ENCODE data around the gene KDM4C. TPM values are rescaled to one million over a fixed set of nuclear protein-coding genes. Genes with fewer than 3 reads are reported as not detected.

KDM4C gene
- total and polyA plus RNA-seq, 2 donors (not counting 1 experiment from before 2014, with no cell fraction given), result 13.0 to 39.0 TPM

- Histone ChIP-seq H3K36me3 (ENCODE audit: control insufficient read depth, insufficient read depth, low read length) (no peaks in the 10 kb centered on the region), H3K4me3 (replicated peaks in 1 of 4; ENCODE audit: control extremely low read depth in 1 of 4, insufficient read depth in 1 of 4, low read depth in 3 of 4, low read length in 4 of 4) (peak overlapping the region; percentile 74 to 96 (median 84)), H3K4me2 (ENCODE audit: extremely low read depth, insufficient read depth, low read length) (peak overlapping the region; percentile 86), H3K9ac (ENCODE audit: insufficient read depth, low read length) (peak overlapping the region; percentile 85), H2AFZ (ENCODE audit: low read length) (peak overlapping the region; percentile 65), H3K79me2 (ENCODE audit: control insufficient read depth, insufficient read depth, low read length) (peaks cover 27% of the 10 kb centered on the region), H3K27me3 (ENCODE audit: control insufficient read depth, insufficient read depth, low read length) (no peaks in the 10 kb centered on the region), H3K9me3 (ENCODE audit: control insufficient read depth, insufficient read depth, low read depth, low read length) (no peaks in the 10 kb centered on the region), H4K20me1 (ENCODE audit: control insufficient read depth, extremely low read depth, insufficient read depth, low read length) (no peaks in the 10 kb centered on the region), H3K27ac (ENCODE audit: insufficient read depth, low read length) (peak overlapping the region; percentile 99), H3K4me1 (ENCODE audit: control insufficient read depth, extremely low read depth, insufficient read depth, low read length) (peaks cover 4% of the 10 kb centered on the region)
- TF ChIP-seq CTCF (conservative IDR thresholded peaks at IDR 0.05 in 1 of 2, IDR thresholded peaks at IDR 0.05 in 1 of 2; ENCODE audit: low read depth in 1 of 2, low read length in 2 of 2) (no peak), EZH2 (IDR thresholded peaks at IDR 0.05; ENCODE audit: low read length, missing control alignments) (no peak)
- no peak for DNase-seq (ENCODE audit: low read depth in 2 of 2)
Measured at GRCh38 chr9:6758248-6758497, 400 bp downstream of the KDM4C start.

GRCh38 chr9:6758498-6759184 is 868 bp downstream of the KDM4C start:
- TF ChIP-seq CTCF (conservative IDR thresholded peaks at IDR 0.05 in 1 of 2, IDR thresholded peaks at IDR 0.05 in 1 of 2; ENCODE audit: low read depth in 1 of 2, low read length in 2 of 2) (no peak), EZH2 (IDR thresholded peaks at IDR 0.05; ENCODE audit: low read length, missing control alignments) (no peak)
- no peaks in the 10 kb centered on the region for H4K20me1 ChIP-seq (ENCODE audit: control insufficient read depth, extremely low read depth, insufficient read depth, low read length)
- peak overlapping the region; percentile 85 for H3K9ac ChIP-seq (ENCODE audit: insufficient read depth, low read length)
- no peaks in the 10 kb centered on the region for H3K27me3 ChIP-seq (ENCODE audit: control insufficient read depth, insufficient read depth, low read length)
- H3K4me2 ChIP-seq (ENCODE audit: extremely low read depth, insufficient read depth, low read length), result peak overlapping the region; percentile 86
- H3K9me3 ChIP-seq (ENCODE audit: control insufficient read depth, insufficient read depth, low read depth, low read length), result no peaks in the 10 kb centered on the region
- H3K79me2 ChIP-seq (ENCODE audit: control insufficient read depth, insufficient read depth, low read length), result peaks cover 31% of the 10 kb centered on the region
- peak overlapping the region; percentile 65 for H2AFZ ChIP-seq (ENCODE audit: low read length)
- peak; percentile 16 to 32 for DNase-seq (ENCODE audit: low read depth in 2 of 2)
- peaks cover 4% of the 10 kb centered on the region for H3K4me1 ChIP-seq (ENCODE audit: control insufficient read depth, extremely low read depth, insufficient read depth, low read length)
- peak overlapping the region; percentile 74 to 96 (median 84) for H3K4me3 ChIP-seq (replicated peaks in 1 of 4; ENCODE audit: control extremely low read depth in 1 of 4, insufficient read depth in 1 of 4, low read depth in 3 of 4, low read length in 4 of 4)
- peak overlapping the region; percentile 99 for H3K27ac ChIP-seq (ENCODE audit: insufficient read depth, low read length)
- H3K36me3 ChIP-seq (ENCODE audit: control insufficient read depth, insufficient read depth, low read length), result no peaks in the 10 kb centered on the region

- peak overlapping the region; percentile 85 for H3K9ac ChIP-seq (ENCODE audit: insufficient read depth, low read length)
- no peak for TF ChIP-seq CTCF (conservative IDR thresholded peaks at IDR 0.05 in 1 of 2, IDR thresholded peaks at IDR 0.05 in 1 of 2; ENCODE audit: low read depth in 1 of 2, low read length in 2 of 2)
- TF ChIP-seq EZH2 (IDR thresholded peaks at IDR 0.05; ENCODE audit: low read length, missing control alignments), result no peak
- DNase-seq (ENCODE audit: low read depth in 2 of 2), result peak; percentile 88 to 91
- H3K79me2 ChIP-seq (ENCODE audit: control insufficient read depth, insufficient read depth, low read length), result peaks cover 35% of the 10 kb centered on the region
- H3K4me1 ChIP-seq (ENCODE audit: control insufficient read depth, extremely low read depth, insufficient read depth, low read length), result peaks cover 4% of the 10 kb centered on the region
- no peaks in the 10 kb centered on the region for H3K9me3 ChIP-seq (ENCODE audit: control insufficient read depth, insufficient read depth, low read depth, low read length)
- no peaks in the 10 kb centered on the region for H3K36me3 ChIP-seq (ENCODE audit: control insufficient read depth, insufficient read depth, low read length)
- H2AFZ ChIP-seq (ENCODE audit: low read length), result no peak overlapping the region
- H3K4me3 ChIP-seq (replicated peaks in 1 of 4; ENCODE audit: control extremely low read depth in 1 of 4, insufficient read depth in 1 of 4, low read depth in 3 of 4, low read length in 4 of 4), result peak overlapping the region; percentile 74 to 96 (median 84)
- no peaks in the 10 kb centered on the region for H3K27me3 ChIP-seq (ENCODE audit: control insufficient read depth, insufficient read depth, low read length)
- no peaks in the 10 kb centered on the region for H4K20me1 ChIP-seq (ENCODE audit: control insufficient read depth, extremely low read depth, insufficient read depth, low read length)
- H3K4me2 ChIP-seq (ENCODE audit: extremely low read depth, insufficient read depth, low read length), result peak overlapping the region; percentile 86
- peak overlapping the region; percentile 99 for H3K27ac ChIP-seq (ENCODE audit: insufficient read depth, low read length)
Measured at GRCh38 chr9:6759185-6759977, 1.6 kb downstream of the KDM4C start.
